Measurements from ENCODE around the gene POC1A.

Gene POC1A

GRCh38 chr3:52076896-52077780, 77.1 kb downstream of the POC1A start:
- Histone ChIP-seq H3K4me1 (ENCODE audit: insufficient read depth, poor library complexity, severe bottlenecking) (no peaks in the 10 kb centered on the region), H3K36me3 (ENCODE audit: low read depth) (peaks cover 4% of the 10 kb centered on the region), H3K4me3 (ENCODE audit: severe bottlenecking) (no peak overlapping the region), H3K27me3 (ENCODE audit: insufficient read depth, poor library complexity, severe bottlenecking) (no peaks in the 10 kb centered on the region), H3K9me3 (ENCODE audit: severe bottlenecking) (no peaks in the 10 kb centered on the region), H3K27ac (ENCODE audit: poor library complexity, severe bottlenecking) (no peak overlapping the region)
- ATAC-seq (ENCODE audit: low read depth) (no peak), DNase-seq (ENCODE audit: low spot score) (no peak)
- TF ChIP-seq CTCF (IDR thresholded peaks at IDR 0.05; ENCODE audit: poor library complexity, severe bottlenecking): no peak

- no peaks in the 10 kb centered on the region for H3K4me1 ChIP-seq (ENCODE audit: insufficient read depth, poor library complexity, severe bottlenecking)
- no peak overlapping the region for H3K27ac ChIP-seq (ENCODE audit: poor library complexity, severe bottlenecking)
- no peak for TF ChIP-seq CTCF (IDR thresholded peaks at IDR 0.05; ENCODE audit: poor library complexity, severe bottlenecking)
- peaks cover 4% of the 10 kb centered on the region for H3K36me3 ChIP-seq (ENCODE audit: low read depth)
- H3K27me3 ChIP-seq (ENCODE audit: insufficient read depth, poor library complexity, severe bottlenecking): no peaks in the 10 kb centered on the region
- no peak for ATAC-seq (ENCODE audit: low read depth)
- H3K4me3 ChIP-seq (ENCODE audit: severe bottlenecking): no peak overlapping the region
- no peak for DNase-seq (ENCODE audit: low spot score)
- no peaks in the 10 kb centered on the region for H3K9me3 ChIP-seq (ENCODE audit: severe bottlenecking)
These were observed 80.7 kb downstream of the POC1A start for GRCh38 chr3:52073490-52073889.

- TF ChIP-seq CTCF (IDR thresholded peaks at IDR 0.05; ENCODE audit: poor library complexity, severe bottlenecking): no peak
- no peak for ATAC-seq (ENCODE audit: low read depth)
- Histone ChIP-seq H3K9me3 (ENCODE audit: severe bottlenecking) (no peaks in the 10 kb centered on the region), H3K36me3 (ENCODE audit: low read depth) (peaks cover 4% of the 10 kb centered on the region), H3K4me1 (ENCODE audit: insufficient read depth, poor library complexity, severe bottlenecking) (no peaks in the 10 kb centered on the region), H3K27ac (ENCODE audit: poor library complexity, severe bottlenecking) (no peak overlapping the region), H3K27me3 (ENCODE audit: insufficient read depth, poor library complexity, severe bottlenecking) (no peaks in the 10 kb centered on the region), H3K4me3 (ENCODE audit: severe bottlenecking) (no peak overlapping the region)
- DNase-seq (ENCODE audit: low spot score): no peak
These were observed 81.8 kb downstream of the POC1A start for GRCh38 chr3:52072471-52072870.

- Histone ChIP-seq H3K27ac (ENCODE audit: poor library complexity, severe bottlenecking) (no peak overlapping the region), H3K27me3 (ENCODE audit: insufficient read depth, poor library complexity, severe bottlenecking) (no peaks in the 10 kb centered on the region), H3K36me3 (ENCODE audit: low read depth) (peaks cover 4% of the 10 kb centered on the region), H3K9me3 (ENCODE audit: severe bottlenecking) (no peaks in the 10 kb centered on the region), H3K4me1 (ENCODE audit: insufficient read depth, poor library complexity, severe bottlenecking) (peaks cover 4% of the 10 kb centered on the region), H3K4me3 (ENCODE audit: severe bottlenecking) (no peak overlapping the region)
- DNase-seq (ENCODE audit: low spot score) (no peak), ATAC-seq (ENCODE audit: low read depth) (no peak)
- TF ChIP-seq CTCF (IDR thresholded peaks at IDR 0.05; ENCODE audit: poor library complexity, severe bottlenecking): no peak
These were observed 82.2 kb downstream of the POC1A start for GRCh38 chr3:52072020-52072419.
